DMS114 treated with DMSO at 0.1 percent for 48 hours (cell line): Measurements from ENCODE around the gene PSMA2.
A peak's percentile ranks its signal among the peaks of the same experiment; 100 is the strongest.

Source experiments
- DNase-seq: peaks from one replicate; lab custom pipeline; 2025; ENCODE audit not compliant: unreplicated experiment; lab: John Stamatoyannopoulos, UW

Gene PSMA2

GRCh38 chr7:42931834-42932651 lies at the start of gene PSMA2, which contains the start of gene MRPL32:
Gene PSMA2, minus strand, starts transcription at chr7:42932174. Its CDS starts 16 bp downstream, at chr7:42932158.
Gene MRPL32, plus strand, starts transcription at chr7:42932376. Its CDS starts 11 bp downstream, at chr7:42932387.
- DNase-seq, result peak; percentile 99

- DNase-seq, result no peak
Measured at GRCh38 chr7:42981601-42982000, 49.6 kb upstream of the PSMA2 start.

- no peak for DNase-seq
Measured at GRCh38 chr7:42980514-42980913, 48.5 kb upstream of the PSMA2 start.

GRCh38 chr7:42980084-42980483 lies 48.1 kb upstream of the PSMA2 start:
- no peak for DNase-seq

- DNase-seq, result no peak
Measured at GRCh38 chr7:42978496-42978895, 46.5 kb upstream of the PSMA2 start.

GRCh38 chr7:42976371-42976770 lies 44.4 kb upstream of the PSMA2 start:
- DNase-seq, result no peak

GRCh38 chr7:42972699-42973500 lies 40.9 kb upstream of the PSMA2 start:
- no peak for DNase-seq

- DNase-seq, result no peak
Measured at GRCh38 chr7:42967391-42967790, 35.4 kb upstream of the PSMA2 start.

GRCh38 chr7:42964849-42965805 lies 33.2 kb upstream of the PSMA2 start:
- DNase-seq, result no peak

GRCh38 chr7:42964293-42964692 lies 32.3 kb upstream of the PSMA2 start:
- no peak for DNase-seq

GRCh38 chr7:42961170-42961569 lies 29.2 kb upstream of the PSMA2 start:
- no peak for DNase-seq

- DNase-seq, result no peak
Measured at GRCh38 chr7:42960762-42961161, 28.8 kb upstream of the PSMA2 start.

GRCh38 chr7:42959549-42959948 lies 27.6 kb upstream of the PSMA2 start:
- DNase-seq, result no peak

GRCh38 chr7:42956062-42956461 lies 24.1 kb upstream of the PSMA2 start:
- DNase-seq, result no peak

GRCh38 chr7:42953994-42954393 lies 22.0 kb upstream of the PSMA2 start:
- no peak for DNase-seq

GRCh38 chr7:42952328-42952727 lies 20.4 kb upstream of the PSMA2 start:
- DNase-seq, result no peak

GRCh38 chr7:42950417-42950816 lies 18.4 kb upstream of the PSMA2 start:
- no peak for DNase-seq

- DNase-seq, result no peak
Measured at GRCh38 chr7:42947521-42947920, 15.5 kb upstream of the PSMA2 start.

- DNase-seq, result no peak
Measured at GRCh38 chr7:42946627-42946950, 14.6 kb upstream of the PSMA2 start.

GRCh38 chr7:42945821-42946626 lies 14.1 kb upstream of the PSMA2 start:
- no peak for DNase-seq
